ENCODE measurements around the gene SLC25A46. TPM values are rescaled to one million over a fixed set of nuclear protein-coding genes. Genes with fewer than 3 reads are reported as not detected.

Gene SLC25A46
- total RNA-seq, 2 donors from 2014 or later = 46.2 to 47.4 TPM

- ATAC-seq (ENCODE audit: insufficient number of reproducible peaks, low FRiP score, low read depth) = no peak
- DNase-seq (ENCODE audit: low spot score) = no peak
- no peak overlapping the region for H3K4me3 ChIP-seq
- TF ChIP-seq, protein P1, sequence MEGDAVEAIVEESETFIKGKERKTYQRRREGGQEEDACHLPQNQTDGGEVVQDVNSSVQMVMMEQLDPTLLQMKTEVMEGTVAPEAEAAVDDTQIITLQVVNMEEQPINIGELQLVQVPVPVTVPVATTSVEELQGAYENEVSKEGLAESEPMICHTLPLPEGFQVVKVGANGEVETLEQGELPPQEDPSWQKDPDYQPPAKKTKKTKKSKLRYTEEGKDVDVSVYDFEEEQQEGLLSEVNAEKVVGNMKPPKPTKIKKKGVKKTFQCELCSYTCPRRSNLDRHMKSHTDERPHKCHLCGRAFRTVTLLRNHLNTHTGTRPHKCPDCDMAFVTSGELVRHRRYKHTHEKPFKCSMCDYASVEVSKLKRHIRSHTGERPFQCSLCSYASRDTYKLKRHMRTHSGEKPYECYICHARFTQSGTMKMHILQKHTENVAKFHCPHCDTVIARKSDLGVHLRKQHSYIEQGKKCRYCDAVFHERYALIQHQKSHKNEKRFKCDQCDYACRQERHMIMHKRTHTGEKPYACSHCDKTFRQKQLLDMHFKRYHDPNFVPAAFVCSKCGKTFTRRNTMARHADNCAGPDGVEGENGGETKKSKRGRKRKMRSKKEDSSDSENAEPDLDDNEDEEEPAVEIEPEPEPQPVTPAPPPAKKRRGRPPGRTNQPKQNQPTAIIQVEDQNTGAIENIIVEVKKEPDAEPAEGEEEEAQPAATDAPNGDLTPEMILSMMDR (IDR thresholded peaks at IDR 0.05) = no peak
- H3K27ac ChIP-seq = no peak overlapping the region
- no peaks in the 10 kb centered on the region for H3K27me3 ChIP-seq (replicated peaks; ENCODE audit: insufficient read depth)
- no peaks in the 10 kb centered on the region for H3K36me3 ChIP-seq
- peaks cover 8 to 21% of the 10 kb centered on the region in 2 donors for H3K4me1 ChIP-seq (ENCODE audit: control insufficient read depth in 1 of 2, low read depth in 2 of 2)
- no peaks in the 10 kb centered on the region for H3K9me3 ChIP-seq
These were observed 33.5 kb upstream of the SLC25A46 start for GRCh38 chr5:110705349-110705748.

DNA sequence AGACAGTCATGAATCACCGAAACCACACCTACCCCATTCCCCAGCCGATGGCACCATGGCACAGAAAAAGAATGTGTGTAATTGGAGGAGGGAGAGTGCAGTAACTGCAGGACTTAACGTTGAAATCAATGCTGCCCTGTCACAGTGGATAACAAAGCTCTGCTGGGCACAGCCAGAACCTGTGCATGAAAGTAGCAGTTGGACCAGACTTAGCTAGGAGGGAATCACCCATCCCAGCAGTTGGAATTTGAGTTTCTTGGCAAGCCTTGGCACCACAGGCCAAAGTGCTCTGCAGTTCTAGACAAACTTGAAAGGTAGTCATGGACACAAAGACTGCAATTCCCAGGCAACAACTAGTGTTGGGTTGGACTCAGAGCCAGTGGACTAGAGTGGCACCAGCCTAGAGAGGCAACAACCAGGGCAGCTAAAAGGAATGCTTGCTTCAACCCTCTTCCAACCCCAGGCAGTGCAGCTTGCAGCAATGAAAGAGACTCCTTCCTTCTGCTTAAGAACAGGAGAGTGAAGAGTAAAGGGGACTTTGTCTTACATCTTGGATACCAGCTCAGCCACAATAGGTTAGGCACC lies 31.5 kb upstream of the SLC25A46 start:
- ATAC-seq (ENCODE audit: insufficient number of reproducible peaks, low FRiP score, low read depth) (no peak), DNase-seq (ENCODE audit: low spot score) (no peak)
- Histone ChIP-seq H3K9me3 (no peaks in the 10 kb centered on the region), H3K36me3 (no peaks in the 10 kb centered on the region), H3K27ac (no peak overlapping the region), H3K4me1 (ENCODE audit: control insufficient read depth in 1 of 2, low read depth in 2 of 2) (peaks cover 8 to 21% of the 10 kb centered on the region in 2 donors), H3K4me3 (no peak overlapping the region), H3K27me3 (replicated peaks; ENCODE audit: insufficient read depth) (no peaks in the 10 kb centered on the region)
- TF ChIP-seq, protein P1 (IDR thresholded peaks at IDR 0.05) = no peak

DNA sequence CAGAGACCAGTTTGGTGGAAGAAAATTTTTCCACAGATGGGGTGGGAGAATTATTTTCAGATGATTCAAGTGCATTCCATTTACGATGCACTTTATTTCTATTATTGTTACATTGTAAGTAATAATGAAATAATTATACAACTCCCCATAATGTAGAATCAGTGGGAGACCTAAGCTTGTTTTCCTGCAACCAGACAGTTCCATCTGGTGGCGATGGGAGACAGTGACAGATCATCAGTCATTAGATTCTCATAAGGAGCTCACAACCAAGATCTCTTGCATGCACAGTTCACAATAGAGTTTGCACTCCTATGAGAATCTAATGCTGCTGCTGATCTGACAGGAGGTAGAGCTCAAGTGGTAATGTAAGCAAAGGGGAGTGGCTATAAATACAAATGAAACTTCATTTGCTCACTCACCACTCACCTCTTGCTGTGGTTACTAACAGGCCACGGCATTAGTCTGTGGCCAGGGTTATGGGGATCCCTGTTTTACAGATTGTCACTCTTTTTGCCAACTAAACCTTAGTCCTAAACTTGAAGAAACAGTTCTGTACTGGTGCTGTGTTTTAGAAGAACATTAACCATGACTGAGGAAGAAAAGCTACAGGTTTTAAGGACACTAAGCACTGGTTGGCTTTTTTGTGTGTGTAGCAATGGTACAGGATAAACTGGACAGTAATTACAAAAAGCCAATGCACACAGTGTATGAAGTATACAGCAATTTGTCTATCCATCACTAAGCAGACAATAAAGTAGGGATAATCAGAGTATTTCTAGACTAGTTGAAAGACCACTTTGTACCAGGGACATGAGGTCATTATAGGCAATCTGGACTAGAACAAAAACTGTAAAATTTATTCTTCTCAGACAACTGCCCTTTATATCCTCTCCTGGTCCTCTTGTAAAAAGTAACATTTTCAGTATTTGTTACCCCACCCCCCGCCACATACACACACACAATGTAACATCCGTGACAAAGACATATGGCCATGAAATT lies 22.3 kb upstream of the SLC25A46 start:
- no peak for ATAC-seq (ENCODE audit: insufficient number of reproducible peaks, low FRiP score, low read depth)
- Histone ChIP-seq H3K27ac (no peak overlapping the region), H3K4me1 (ENCODE audit: control insufficient read depth in 1 of 2, low read depth in 2 of 2) (no peaks in the 10 kb centered on the region), H3K27me3 (replicated peaks; ENCODE audit: insufficient read depth) (no peaks in the 10 kb centered on the region), H3K36me3 (no peaks in the 10 kb centered on the region), H3K4me3 (no peak overlapping the region), H3K9me3 (no peaks in the 10 kb centered on the region)
- no peak for DNase-seq (ENCODE audit: low spot score)
- TF ChIP-seq, protein P1 (IDR thresholded peaks at IDR 0.05) = no peak

DNA sequence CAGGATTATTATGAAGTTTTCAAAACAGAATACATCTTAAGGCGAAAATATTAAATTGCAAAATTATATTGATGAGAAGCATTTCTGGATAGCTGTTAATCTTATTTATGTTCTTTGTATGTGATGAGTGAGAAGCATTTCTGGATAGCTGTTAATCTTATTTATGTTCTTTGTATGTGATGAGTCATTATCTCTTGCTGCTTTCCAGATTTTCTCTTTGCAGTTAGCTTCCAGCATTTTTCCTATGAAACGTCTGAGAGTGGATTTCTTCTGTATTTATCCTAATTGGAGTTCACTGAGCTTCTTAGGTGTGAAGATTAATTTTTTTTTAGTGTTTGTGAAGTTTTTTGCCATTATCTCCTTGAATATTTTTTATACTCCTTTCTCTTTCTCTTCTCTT lies 20.5 kb upstream of the SLC25A46 start:
- ATAC-seq (ENCODE audit: insufficient number of reproducible peaks, low FRiP score, low read depth) = no peak
- Histone ChIP-seq H3K27me3 (replicated peaks; ENCODE audit: insufficient read depth) (no peaks in the 10 kb centered on the region), H3K4me1 (ENCODE audit: control insufficient read depth in 1 of 2, low read depth in 2 of 2) (no peaks in the 10 kb centered on the region), H3K9me3 (no peaks in the 10 kb centered on the region), H3K27ac (no peak overlapping the region), H3K36me3 (no peaks in the 10 kb centered on the region), H3K4me3 (no peak overlapping the region)
- DNase-seq (ENCODE audit: low spot score) = no peak
- TF ChIP-seq, protein P1 (IDR thresholded peaks at IDR 0.05) = no peak

All from thoracic aorta (tissue), 2 donors.